Stimulated activated CD4-positive, alpha-beta T cell treated with anti-CD3 and anti-CD28 coated beads, Interleukin-15, amount 100 ng/mL, for 24 hours (primary cell): ENCODE data around the gene SYTL4.
A peak's percentile ranks its signal among the peaks of the same experiment; 100 is the strongest.

ENCODE experiments used
- DNase-seq: peaks from one replicate; pipeline ENCODE4 v3.0.0-alpha.2; 2020

SYTL4 gene

DNA sequence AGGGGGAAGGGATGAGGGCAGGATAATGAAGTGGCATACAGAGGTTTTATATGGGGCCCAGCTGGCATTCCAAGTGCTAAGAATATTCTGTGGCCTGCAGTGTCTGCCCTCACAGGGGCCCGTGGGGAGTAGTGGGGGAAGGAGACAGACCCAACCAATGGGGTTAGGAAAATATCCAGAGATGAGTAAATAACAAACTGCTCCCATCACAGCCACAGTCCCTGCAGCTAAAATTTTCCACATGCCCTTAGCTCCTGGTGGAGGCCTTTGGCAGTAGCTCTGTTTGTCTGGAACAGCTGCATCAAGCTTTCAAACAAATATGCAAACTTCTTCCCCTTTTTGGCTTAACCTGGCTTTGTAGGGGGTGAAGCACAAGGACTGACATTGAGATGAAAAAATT, 84.8 kb downstream of the SYTL4 start:
- no peak for DNase-seq

DNA sequence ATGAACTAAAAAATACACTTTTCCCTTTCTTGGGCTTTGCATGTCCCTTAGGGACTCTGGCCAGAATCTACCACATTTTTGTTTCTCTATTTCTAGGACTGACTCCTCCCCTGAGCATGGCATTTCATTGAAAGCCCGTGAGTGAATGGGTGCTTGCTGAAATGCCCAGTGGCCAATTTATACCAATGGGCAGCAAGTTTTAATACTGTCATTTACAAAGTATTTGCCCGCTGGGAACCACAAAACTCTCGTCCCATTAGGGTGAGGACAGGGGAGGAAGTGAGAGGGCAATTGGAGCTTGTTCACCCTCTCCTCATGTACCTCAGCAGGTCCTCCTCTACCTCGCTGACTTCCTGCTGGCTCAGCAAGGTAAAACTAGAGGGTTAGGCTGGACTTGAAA, 86.8 kb downstream of the SYTL4 start:
- no peak for DNase-seq

DNA sequence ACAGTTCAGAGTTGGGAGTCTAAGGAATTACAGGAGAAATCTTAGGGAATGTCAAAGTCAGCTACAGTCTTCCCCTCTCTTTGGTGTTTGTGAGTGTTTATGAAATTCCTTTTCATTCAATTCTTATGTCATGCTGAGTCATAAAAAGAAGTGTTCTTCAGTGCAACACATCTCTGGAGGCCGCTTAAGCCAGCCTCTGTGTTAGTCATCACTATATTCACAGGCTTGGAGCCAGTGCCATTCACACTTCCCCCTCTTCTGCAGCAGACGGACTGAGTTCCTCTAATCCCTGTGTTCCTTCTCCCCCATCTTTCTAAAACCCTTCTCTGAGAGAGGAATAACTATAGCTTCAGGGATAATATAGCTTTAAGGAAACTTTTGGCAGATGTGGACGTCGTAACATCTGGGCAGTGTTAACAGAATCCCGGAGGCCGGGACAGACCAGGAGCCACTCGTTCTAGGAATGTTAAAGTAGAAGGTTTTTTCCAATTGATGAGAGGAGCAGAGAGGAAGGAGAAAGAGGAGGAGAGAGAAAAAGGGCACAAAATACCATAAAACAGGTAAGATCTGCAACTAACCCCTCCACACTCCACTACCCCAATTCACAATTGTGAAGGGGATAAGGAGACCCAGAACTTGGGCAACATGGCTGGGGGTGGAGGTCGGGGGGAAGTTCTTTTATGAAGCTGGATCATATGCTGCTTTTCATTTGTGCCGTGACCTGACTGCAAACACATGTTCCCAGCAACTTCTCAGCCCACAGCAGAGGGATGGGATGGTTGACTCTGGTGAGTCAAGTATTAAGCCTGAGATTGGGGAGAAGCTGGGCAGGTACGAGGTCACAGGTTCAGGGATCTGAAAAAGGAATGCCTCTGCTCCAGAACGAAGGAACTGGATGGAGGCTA, 87.7 kb downstream of the SYTL4 start, which contains the start of gene SRPX2:
TSS of gene SRPX2 (plus strand) at position 244 of the 905 bp plus-strand sequence. CDS start 2,124 bp downstream, outside the sequence.
- DNase-seq: no peak

DNA sequence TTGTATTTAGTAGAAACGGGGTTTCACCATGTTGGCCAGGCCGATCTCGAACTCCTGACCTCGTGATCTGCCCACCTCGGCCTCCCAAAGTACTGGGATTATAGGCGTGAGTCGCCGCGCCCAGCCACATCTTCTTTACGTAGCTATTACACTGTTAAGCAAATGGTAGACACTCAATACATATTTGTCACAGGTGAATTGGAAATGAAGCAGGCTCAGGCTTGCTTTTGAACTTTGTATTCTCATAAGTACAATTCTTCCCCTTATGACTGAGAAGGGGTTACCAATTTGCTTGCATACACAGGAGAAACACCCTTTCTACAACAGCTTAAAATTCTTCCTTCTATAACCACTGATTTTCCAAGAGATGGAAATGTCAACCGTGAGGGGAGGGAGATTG, 88.7 kb downstream of the SYTL4 start:
- DNase-seq: no peak

DNA sequence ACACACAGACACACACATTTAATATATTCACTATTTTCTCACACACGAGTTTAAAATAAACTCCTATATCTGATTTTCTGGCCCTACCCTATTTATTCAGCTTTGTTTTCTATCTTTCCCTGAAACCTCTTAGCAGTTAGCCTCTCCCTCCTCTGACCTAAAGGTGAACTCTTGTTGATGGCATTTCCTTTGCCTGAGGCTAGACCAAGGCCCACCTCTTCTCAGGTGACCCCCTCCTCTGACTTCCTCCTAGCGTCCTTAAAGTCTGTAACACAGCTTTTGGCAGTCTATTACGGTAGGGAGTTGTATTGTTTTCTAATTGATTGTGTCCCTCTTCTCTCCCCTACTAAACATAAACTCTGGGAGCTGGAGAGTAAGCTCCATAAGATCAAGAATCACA, 89.6 kb downstream of the SYTL4 start:
- no peak for DNase-seq

DNA sequence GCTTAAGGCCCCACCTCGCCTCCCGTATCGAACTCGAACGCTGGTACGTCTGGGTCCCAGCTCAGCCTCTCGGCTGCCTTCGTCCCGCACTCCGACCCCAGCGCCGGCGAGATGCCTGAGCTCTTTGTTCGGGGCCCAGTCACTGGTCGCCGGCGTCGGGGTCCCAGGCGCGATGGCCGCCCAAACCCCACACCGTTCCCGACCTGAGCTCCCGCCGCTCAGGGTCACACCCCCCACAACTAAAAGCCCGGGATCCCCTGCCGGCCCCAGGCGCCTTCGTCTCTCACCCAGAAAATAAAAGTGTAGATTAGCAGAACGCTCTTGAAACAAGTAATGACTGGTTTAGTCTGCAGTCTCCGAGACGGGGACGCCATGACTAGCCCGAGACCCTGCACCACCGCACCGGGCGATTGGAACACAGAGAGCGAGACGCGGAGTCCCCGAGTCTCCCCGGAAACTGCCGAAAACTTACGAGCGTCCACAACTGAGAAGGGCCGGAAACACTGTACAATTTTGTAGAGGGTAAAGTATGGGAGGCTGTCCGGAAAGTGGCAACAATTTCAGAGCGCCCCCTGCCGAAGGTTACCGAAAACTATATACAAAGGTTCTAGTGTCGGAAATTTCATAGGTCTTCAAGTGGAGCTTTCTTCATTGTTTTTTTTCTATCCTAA, 95.5 kb downstream of the SYTL4 start, which contains the start of gene TSPAN6:
TSS of gene TSPAN6 (minus strand) at position 486 of the 671 bp plus-strand sequence. CDS start at position 374, 112 bp downstream.
- peak; percentile 84 for DNase-seq

DNA sequence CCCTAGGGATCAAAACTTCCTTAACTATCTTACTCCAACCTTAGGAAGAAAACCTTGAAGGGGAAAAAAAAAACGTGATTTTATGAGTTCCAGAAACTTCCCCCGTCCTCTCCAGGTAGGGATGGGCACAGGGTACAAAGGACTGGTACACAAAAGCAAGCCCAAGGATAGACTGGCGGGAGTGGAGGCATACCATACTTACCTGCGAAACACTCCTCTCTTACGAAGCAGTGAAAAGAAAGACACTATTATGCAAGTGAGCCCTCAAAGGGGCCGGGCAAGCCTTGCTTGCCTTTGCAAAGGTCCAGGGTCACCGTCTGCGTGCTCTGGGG, 96.0 kb downstream of the SYTL4 start:
- DNase-seq: no peak

DNA sequence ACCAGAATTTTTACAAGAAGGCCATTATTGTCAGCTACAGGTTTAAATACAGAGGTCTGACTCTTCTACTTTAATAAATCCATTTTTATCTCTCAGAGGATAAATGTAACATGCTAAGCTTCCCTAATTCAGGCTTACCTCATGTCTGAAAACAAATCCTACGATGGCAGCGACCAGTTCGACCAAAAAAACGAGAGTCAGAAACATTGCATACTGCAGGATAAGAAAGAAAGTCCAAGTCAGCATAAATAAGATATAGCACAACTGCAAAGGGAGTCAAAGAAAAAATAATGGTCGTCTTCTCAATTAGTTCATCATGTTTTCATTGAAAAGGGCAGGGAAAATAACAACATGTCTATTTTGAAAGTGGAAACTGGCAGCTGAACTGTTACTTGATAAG, 96.9 kb downstream of the SYTL4 start:
- no peak for DNase-seq

DNA sequence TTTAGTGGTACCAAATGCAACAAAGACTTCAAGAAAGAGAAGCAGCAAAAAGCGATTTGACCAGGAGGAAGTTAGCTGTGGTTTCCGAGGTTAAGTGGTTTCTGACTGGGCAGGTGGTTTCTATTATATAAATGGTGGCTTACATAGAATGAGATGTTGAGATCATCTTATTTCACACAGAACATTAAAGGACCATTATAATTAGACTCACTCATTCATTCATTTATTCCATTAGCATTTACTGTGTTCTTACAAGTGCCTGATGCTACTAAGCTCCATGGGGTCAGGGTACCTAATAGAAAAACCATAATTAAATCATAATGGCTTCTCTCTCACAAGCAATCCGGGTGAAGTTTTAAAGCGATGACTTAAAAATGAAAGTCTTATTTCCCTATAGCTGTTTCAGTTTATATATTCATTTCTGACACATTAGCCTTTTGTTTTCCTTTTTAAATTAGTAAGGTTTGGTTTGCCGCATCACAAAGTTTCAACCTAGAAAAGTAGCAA, 105.9 kb downstream of the SYTL4 start:
- peak; percentile 5 for DNase-seq
